ENCODE data around the gene FGF14. TPM values are rescaled to one million over a fixed set of nuclear protein-coding genes. Genes with fewer than 3 reads are reported as not detected.

Gene FGF14
- total and polyA plus RNA-seq, 2 donors (not counting 3 experiments of a cell fraction or from before 2014, with no cell fraction given), result not detected

DNA sequence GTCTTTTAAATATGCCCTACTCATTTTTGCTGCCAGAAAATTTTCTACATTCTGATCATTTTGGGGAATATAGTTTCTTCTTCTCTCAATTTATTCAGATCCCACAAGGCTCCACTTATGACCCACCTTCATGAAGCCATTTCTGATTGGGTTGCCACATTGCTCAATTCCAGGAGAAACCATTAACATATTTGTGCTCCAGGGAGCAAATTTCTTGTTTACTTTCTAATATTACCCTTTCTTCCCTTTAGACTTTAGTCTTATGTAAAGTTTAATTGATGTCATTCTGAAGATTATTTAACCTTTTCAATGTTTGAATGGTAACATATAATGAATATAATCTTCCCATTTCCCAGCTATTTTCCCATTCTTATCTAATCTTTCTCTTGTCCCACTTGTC is 617.5 kb downstream of the FGF14 start:
- FAIRE-seq, result no peak
- DNase-seq (ENCODE audit: low read depth, low spot score), result no peak
- peaks cover 6 to 16% of the 10 kb centered on the region in 2 experiments for H3K27me3 ChIP-seq (ENCODE audit: control insufficient read depth in 2 of 2, insufficient read depth in 2 of 2, low read length in 2 of 2)
- no peak overlapping the region for H3K4me3 ChIP-seq (replicated peaks in 1 of 3; ENCODE audit: insufficient read depth in 1 of 3, low read depth in 1 of 3, low read length in 3 of 3)
- no peak overlapping the region for H3K27ac ChIP-seq (ENCODE audit: insufficient read depth, low read depth, low read length)
- H3K9ac ChIP-seq (replicated peaks; ENCODE audit: extremely low read depth, insufficient read depth, low read length), result no peak overlapping the region
- dilution Hi-C loops (cut with MboI; ENCODE audit: extremely low pct_ligation_motif_present, low sequenced_read_pairs) (no loop called here), intact Hi-C loops (cut with micrococcal nuclease) (no loop called here)
- H4K20me1 ChIP-seq (replicated peaks; ENCODE audit: control insufficient read depth, extremely low read depth, insufficient read depth, low read length), result no peaks in the 10 kb centered on the region
- no peak overlapping the region for H2AFZ ChIP-seq (ENCODE audit: low read depth, low read length)
- H3K4me2 ChIP-seq (ENCODE audit: insufficient read depth, low read length), result no peak overlapping the region
- H3K9me3 ChIP-seq (replicated peaks; ENCODE audit: control insufficient read depth, insufficient read depth, low read length), result no peaks in the 10 kb centered on the region
- H3K9me1 ChIP-seq (replicated peaks; ENCODE audit: control insufficient read depth, extremely low read depth, insufficient read depth, low read length), result no peaks in the 10 kb centered on the region
- POLR2A ChIA-PET, result no interaction called here
- BruUV-seq (replicated peaks), result no TSS peak
- CTCF ChIA-PET, result no interaction called here
- TF ChIP-seq POLR2AphosphoS5 (IDR thresholded peaks at IDR 0.05; ENCODE audit: insufficient read depth, low read depth, low read length) (no peak), JUN (IDR thresholded peaks at IDR 0.05; ENCODE audit: borderline replicate concordance, insufficient read depth, insufficient read length, low read depth) (no peak), FOS (IDR thresholded peaks at IDR 0.05; ENCODE audit: borderline replicate concordance, insufficient read depth, low read length) (no peak)
- no peaks in the 10 kb centered on the region for H3K4me1 ChIP-seq (ENCODE audit: control insufficient read depth, extremely low read depth, insufficient read depth, low read length)
- H3K79me2 ChIP-seq (ENCODE audit: control insufficient read depth, insufficient read depth, low read length), result no peaks in the 10 kb centered on the region
- H3K36me3 ChIP-seq (ENCODE audit: control insufficient read depth in 2 of 2, extremely low read depth in 1 of 2, insufficient read depth in 2 of 2, low read length in 2 of 2), result no peaks in the 10 kb centered on the region

DNA sequence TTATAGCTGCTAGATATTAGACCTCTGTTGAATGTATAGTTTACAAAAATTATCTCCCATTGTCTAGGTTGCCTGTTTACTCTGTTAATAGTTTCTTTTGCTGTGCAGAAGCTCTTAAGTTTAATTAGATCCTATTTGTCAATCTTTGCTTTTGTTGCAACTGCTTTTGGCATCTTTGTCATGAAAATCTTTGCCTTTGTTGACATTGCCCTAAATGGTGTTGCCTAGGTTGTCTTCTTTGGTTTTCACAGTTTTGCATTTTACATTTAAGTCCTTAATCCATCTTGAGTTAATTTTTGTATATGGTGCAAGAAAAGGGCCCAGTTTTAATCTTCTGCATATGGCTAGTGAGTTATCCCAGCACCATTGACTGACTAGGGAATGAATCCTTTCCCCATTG is 618.3 kb downstream of the FGF14 start:
- H3K27me3 ChIP-seq (ENCODE audit: control insufficient read depth in 2 of 2, insufficient read depth in 2 of 2, low read length in 2 of 2), result peaks cover 8 to 13% of the 10 kb centered on the region in 2 experiments
- H4K20me1 ChIP-seq (replicated peaks; ENCODE audit: control insufficient read depth, extremely low read depth, insufficient read depth, low read length), result no peaks in the 10 kb centered on the region
- no peak overlapping the region for H3K4me2 ChIP-seq (ENCODE audit: insufficient read depth, low read length)
- DNase-seq (ENCODE audit: low read depth, low spot score) (no peak), FAIRE-seq (no peak)
- H3K4me1 ChIP-seq (ENCODE audit: control insufficient read depth, extremely low read depth, insufficient read depth, low read length), result no peaks in the 10 kb centered on the region
- no peak overlapping the region for H3K4me3 ChIP-seq (replicated peaks in 1 of 3; ENCODE audit: insufficient read depth in 1 of 3, low read depth in 1 of 3, low read length in 3 of 3)
- H3K9ac ChIP-seq (replicated peaks; ENCODE audit: extremely low read depth, insufficient read depth, low read length), result no peak overlapping the region
- no TSS peak for BruUV-seq (replicated peaks)
- no peaks in the 10 kb centered on the region for H3K36me3 ChIP-seq (ENCODE audit: control insufficient read depth in 2 of 2, extremely low read depth in 1 of 2, insufficient read depth in 2 of 2, low read length in 2 of 2)
- intact Hi-C loops (cut with micrococcal nuclease), result no loop called here
- H3K27ac ChIP-seq (ENCODE audit: insufficient read depth, low read depth, low read length), result no peak overlapping the region
- H3K9me3 ChIP-seq (replicated peaks; ENCODE audit: control insufficient read depth, insufficient read depth, low read length), result no peaks in the 10 kb centered on the region
- ChIA-PET POLR2A (no interaction called here), CTCF (no interaction called here)
- no peak for TF ChIP-seq POLR2AphosphoS5 (IDR thresholded peaks at IDR 0.05; ENCODE audit: insufficient read depth, low read depth, low read length)
- no peak for TF ChIP-seq CTCF (IDR thresholded peaks at IDR 0.05; ENCODE audit: extremely low read depth in 1 of 2, insufficient read depth in 1 of 2, low read depth in 1 of 2, low read length in 2 of 2)
- TF ChIP-seq EZH2 (IDR thresholded peaks at IDR 0.05; ENCODE audit: borderline replicate concordance, low read depth, low read length, severe bottlenecking), result no peak
- TF ChIP-seq JUN (IDR thresholded peaks at IDR 0.05; ENCODE audit: borderline replicate concordance, insufficient read depth, insufficient read length, low read depth), result no peak
- TF ChIP-seq GATA2 (IDR thresholded peaks at IDR 0.05; ENCODE audit: insufficient read depth, insufficient read length, low read depth, low read length), result no peak
- TF ChIP-seq MAX (IDR thresholded peaks at IDR 0.05; ENCODE audit: insufficient read depth, insufficient read length), result no peak
- TF ChIP-seq FOS (IDR thresholded peaks at IDR 0.05; ENCODE audit: borderline replicate concordance, insufficient read depth, low read length), result no peak
- no peak for TF ChIP-seq MYC (IDR thresholded peaks at IDR 0.05; ENCODE audit: low read depth, low read length)
- no peak for TF ChIP-seq POLR2A (IDR thresholded peaks at IDR 0.05; ENCODE audit: low read depth, low read length)
- H2AFZ ChIP-seq (ENCODE audit: low read depth, low read length), result no peak overlapping the region
- dilution Hi-C loops (cut with MboI; ENCODE audit: extremely low pct_ligation_motif_present, low sequenced_read_pairs), result no loop called here
- no peaks in the 10 kb centered on the region for H3K9me1 ChIP-seq (replicated peaks; ENCODE audit: control insufficient read depth, extremely low read depth, insufficient read depth, low read length)
- no peaks in the 10 kb centered on the region for H3K79me2 ChIP-seq (ENCODE audit: control insufficient read depth, insufficient read depth, low read length)
